AG09309 (cell line): Measurements from ENCODE around the gene MEGF11.

Experiments used
- DNase-seq: peaks from one replicate; pipeline ENCODE4 v3.0.0-alpha.2; 2010; ENCODE audit warnings: low read depth
- H3K4me3 ChIP-seq: 2 replicates; pipeline ENCODE4 v1.5.1; 2011; ENCODE audit warnings: mild to moderate bottlenecking, low read depth, low read length, moderate library complexity; ENCODE audit not compliant: control insufficient read depth
- CTCF ChIP-seq: IDR thresholded peaks from 2 replicates; pipeline ENCODE4 v1.5.1; 2011; ENCODE audit warnings: mild to moderate bottlenecking, low read depth, low read length, inconsistent platforms; ENCODE audit not compliant: insufficient read depth, control insufficient read depth; ENCODE audit errors: missing control alignments

MEGF11 gene

GRCh38 chr15:66156310-66156975, 97.1 kb downstream of the MEGF11 start:
- H3K4me3 ChIP-seq: no peak overlapping the region

GRCh38 chr15:66155065-66155464, 98.5 kb downstream of the MEGF11 start:
- H3K4me3 ChIP-seq: no peak overlapping the region
- no peak for TF ChIP-seq CTCF
- no peak for DNase-seq

More at GRCh38 chr15:66156310-66156975, 97.1 kb downstream of the MEGF11 start:
- no peak for DNase-seq
- TF ChIP-seq CTCF: no peak

GRCh38 chr15:66154581-66154980, 99.0 kb downstream of the MEGF11 start:
- no peak for DNase-seq
- TF ChIP-seq CTCF: no peak
- no peak overlapping the region for H3K4me3 ChIP-seq

- no peak for DNase-seq
- no peak overlapping the region for H3K4me3 ChIP-seq
- TF ChIP-seq CTCF: no peak
Measured at GRCh38 chr15:66153549-66154415, 99.8 kb downstream of the MEGF11 start.

- no peak overlapping the region for H3K4me3 ChIP-seq
- no peak for TF ChIP-seq CTCF
- no peak for DNase-seq
Measured at GRCh38 chr15:66152650-66153049, 100.9 kb downstream of the MEGF11 start.

- H3K4me3 ChIP-seq: no peak overlapping the region
- no peak for DNase-seq
- no peak for TF ChIP-seq CTCF
Measured at GRCh38 chr15:66151809-66152208, 101.7 kb downstream of the MEGF11 start.
